Astrocyte (in vitro differentiated cells and primary cell): ENCODE results near the gene TEX13C. TPM values are rescaled to one million over a fixed set of nuclear protein-coding genes. Genes with fewer than 3 reads are reported as not detected.

Experiments
- DNase-seq: peaks from one replicate; pipeline ENCODE4 v3.0.0-alpha.2; 2010; ENCODE audit warnings: low read depth
- FAIRE-seq: peaks from 2 replicates; lab custom pipeline; 2011; peaks lifted over from hg19 to GRCh38; lab: Jason Lieb, UNC
- H2AFZ ChIP-seq: 2 replicates; pipeline ENCODE4 v1.6.0; 2012; ENCODE audit warnings: low read depth, low read length, inconsistent platforms
- H3K27ac ChIP-seq: 2 replicates; pipeline ENCODE4 v1.5.1; 2011; ENCODE audit warnings: low read depth, low read length, inconsistent platforms
- H3K27me3 ChIP-seq: 2 replicates; pipeline ENCODE4 v1.6.0; 2011; ENCODE audit warnings: low read length, inconsistent platforms; ENCODE audit not compliant: insufficient read depth
- H3K36me3 ChIP-seq: 2 replicates; pipeline ENCODE4 v1.5.1; 2011; ENCODE audit warnings: low read length, inconsistent platforms; ENCODE audit not compliant: insufficient read depth
- H3K4me1 ChIP-seq: 2 replicates; pipeline ENCODE4 v1.5.1; 2011; ENCODE audit warnings: low read length, inconsistent platforms; ENCODE audit not compliant: insufficient read depth
- H3K4me2 ChIP-seq: 2 replicates; pipeline ENCODE4 v1.6.0; 2012; ENCODE audit warnings: low read length, inconsistent platforms
- H3K4me3 ChIP-seq: 2 replicates; pipeline ENCODE4 v1.5.1; 2011; ENCODE audit warnings: low read depth, mild to moderate bottlenecking, low read length, inconsistent platforms; ENCODE audit not compliant: insufficient read depth
- H3K79me2 ChIP-seq: 2 replicates; pipeline ENCODE4 v1.6.0; 2012; ENCODE audit warnings: mild to moderate bottlenecking, low read length, inconsistent platforms; ENCODE audit not compliant: insufficient read depth
- H3K9ac ChIP-seq: 2 replicates; pipeline ENCODE4 v1.6.0; 2012; ENCODE audit warnings: mild to moderate bottlenecking, low read length, inconsistent platforms
- H3K9me3 ChIP-seq: 2 replicates; pipeline ENCODE4 v1.5.1; 2012; ENCODE audit warnings: low read depth, mild to moderate bottlenecking, low read length, inconsistent platforms; ENCODE audit not compliant: insufficient read depth
- H4K20me1 ChIP-seq: 2 replicates; pipeline ENCODE4 v1.6.0; 2012; ENCODE audit warnings: low read length, inconsistent platforms; ENCODE audit not compliant: insufficient read depth
- H3K27ac Mint-ChIP-seq: one replicate; pipeline ENCODE4 v1.8.0; 2021; ENCODE audit warnings: mild to moderate bottlenecking, mixed read lengths; ENCODE audit not compliant: unreplicated experiment
- H3K27me3 Mint-ChIP-seq: one replicate; pipeline ENCODE4 v1.8.0; 2021; ENCODE audit warnings: low read depth, mixed read lengths; ENCODE audit not compliant: unreplicated experiment
- H3K36me3 Mint-ChIP-seq: one replicate; pipeline ENCODE4 v1.8.0; 2021; ENCODE audit warnings: low read depth, mixed read lengths; ENCODE audit not compliant: unreplicated experiment
- H3K4me1 Mint-ChIP-seq: one replicate; pipeline ENCODE4 v1.8.0; 2021; ENCODE audit warnings: low read depth, mixed read lengths; ENCODE audit not compliant: unreplicated experiment
- H3K4me3 Mint-ChIP-seq: one replicate; pipeline ENCODE4 v1.8.0; 2021; ENCODE audit warnings: mild to moderate bottlenecking, moderate library complexity, mixed read lengths; ENCODE audit not compliant: unreplicated experiment
- H3K9me3 Mint-ChIP-seq: one replicate; pipeline ENCODE4 v1.8.0; 2021; ENCODE audit warnings: mild to moderate bottlenecking, mixed read lengths; ENCODE audit not compliant: unreplicated experiment
- EZH2 ChIP-seq: IDR thresholded peaks from 2 replicates; pipeline ENCODE4 v1.6.1; 2012; ENCODE audit warnings: mild to moderate bottlenecking, low read length, inconsistent platforms; ENCODE audit not compliant: insufficient read depth
- total RNA-seq: library from RNA; stranded (reverse); gene quantifications from 2 replicates; pipeline ENCODE4 v1.2.1, GENCODE V29; 2021
- TF ChIP-seq, protein P1 (sequence below): IDR thresholded peaks from 2 replicates; pipeline ENCODE4 v1.5.1; 2011; ENCODE audit warnings: low read depth, mild to moderate bottlenecking, inconsistent platforms, low read length, moderate library complexity; ENCODE audit not compliant: insufficient read depth

Gene TEX13C
- total RNA-seq, 1 donor from 2014 or later, result not detected

DNA sequence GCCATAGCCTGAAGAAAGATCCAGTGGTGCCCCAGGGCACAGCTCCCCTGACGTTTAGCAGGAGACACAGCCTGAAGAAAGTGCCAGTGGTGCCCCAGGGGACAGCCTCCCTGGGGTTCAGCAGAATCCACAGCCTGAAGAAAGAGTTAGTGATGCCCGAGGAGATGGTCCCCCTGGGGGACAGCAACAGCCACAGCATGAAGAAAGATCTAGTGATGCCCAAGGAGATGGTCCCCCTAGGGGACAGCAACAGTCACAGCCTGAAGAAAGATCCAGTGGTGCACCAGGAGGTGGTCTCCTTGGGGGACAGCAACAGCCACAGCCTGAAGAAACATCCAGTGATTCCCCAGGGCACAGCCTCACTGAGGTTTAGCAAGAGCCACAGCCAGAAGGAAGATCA is 2.8 kb downstream of the TEX13C start:
- Histone ChIP-seq H3K4me2 (no peak overlapping the region), H2AFZ (no peak overlapping the region), H3K4me3 (no peak overlapping the region), H3K9ac (no peak overlapping the region), H4K20me1 (no peaks in the 10 kb centered on the region), H3K79me2 (no peaks in the 10 kb centered on the region), H3K4me1 (no peaks in the 10 kb centered on the region), H3K27ac (no peak overlapping the region), H3K9me3 (no peaks in the 10 kb centered on the region), H3K36me3 (no peaks in the 10 kb centered on the region), H3K27me3 (no peaks in the 10 kb centered on the region)
- no peaks in the 10 kb centered on the region for H3K27me3 Mint-ChIP-seq
- no peak for TF ChIP-seq EZH2
- TF ChIP-seq, protein P1, sequence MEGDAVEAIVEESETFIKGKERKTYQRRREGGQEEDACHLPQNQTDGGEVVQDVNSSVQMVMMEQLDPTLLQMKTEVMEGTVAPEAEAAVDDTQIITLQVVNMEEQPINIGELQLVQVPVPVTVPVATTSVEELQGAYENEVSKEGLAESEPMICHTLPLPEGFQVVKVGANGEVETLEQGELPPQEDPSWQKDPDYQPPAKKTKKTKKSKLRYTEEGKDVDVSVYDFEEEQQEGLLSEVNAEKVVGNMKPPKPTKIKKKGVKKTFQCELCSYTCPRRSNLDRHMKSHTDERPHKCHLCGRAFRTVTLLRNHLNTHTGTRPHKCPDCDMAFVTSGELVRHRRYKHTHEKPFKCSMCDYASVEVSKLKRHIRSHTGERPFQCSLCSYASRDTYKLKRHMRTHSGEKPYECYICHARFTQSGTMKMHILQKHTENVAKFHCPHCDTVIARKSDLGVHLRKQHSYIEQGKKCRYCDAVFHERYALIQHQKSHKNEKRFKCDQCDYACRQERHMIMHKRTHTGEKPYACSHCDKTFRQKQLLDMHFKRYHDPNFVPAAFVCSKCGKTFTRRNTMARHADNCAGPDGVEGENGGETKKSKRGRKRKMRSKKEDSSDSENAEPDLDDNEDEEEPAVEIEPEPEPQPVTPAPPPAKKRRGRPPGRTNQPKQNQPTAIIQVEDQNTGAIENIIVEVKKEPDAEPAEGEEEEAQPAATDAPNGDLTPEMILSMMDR, result no peak
- no peaks in the 10 kb centered on the region for H3K36me3 Mint-ChIP-seq
- no peak for DNase-seq
- no peak overlapping the region for H3K27ac Mint-ChIP-seq
- no peak overlapping the region for H3K4me3 Mint-ChIP-seq
- FAIRE-seq, result no peak
- H3K9me3 Mint-ChIP-seq, result peaks cover 3% of the 10 kb centered on the region
- H3K4me1 Mint-ChIP-seq, result no peaks in the 10 kb centered on the region

DNA sequence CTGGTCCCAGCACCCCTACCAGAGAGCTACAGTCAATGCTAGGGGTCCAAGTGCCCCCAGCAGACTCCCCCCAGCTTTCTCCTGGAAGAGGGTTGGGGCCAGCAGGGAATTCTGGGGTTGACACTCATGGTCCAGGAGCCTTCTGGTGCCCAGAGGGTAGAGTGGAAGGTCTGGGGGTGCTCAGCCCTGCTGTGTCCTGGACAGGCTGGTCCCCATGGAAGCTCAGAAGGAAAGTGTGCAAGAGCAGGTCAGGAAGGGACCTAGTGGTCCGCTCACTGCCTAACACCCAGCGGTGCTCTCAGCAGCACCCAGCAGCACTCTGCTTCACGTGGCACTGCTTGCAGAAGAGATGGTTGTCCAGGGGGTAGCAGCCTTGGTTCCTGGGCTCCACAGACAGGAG is 6.9 kb downstream of the TEX13C start:
- no peaks in the 10 kb centered on the region for H3K36me3 Mint-ChIP-seq
- FAIRE-seq (no peak), DNase-seq (no peak)
- TF ChIP-seq EZH2, result no peak
- TF ChIP-seq, protein P1, result no peak
- H3K27me3 Mint-ChIP-seq, result no peaks in the 10 kb centered on the region
- Histone ChIP-seq H3K27ac (no peak overlapping the region), H3K9me3 (no peaks in the 10 kb centered on the region), H3K4me3 (no peak overlapping the region), H3K79me2 (no peaks in the 10 kb centered on the region), H3K9ac (no peak overlapping the region), H2AFZ (no peak overlapping the region), H4K20me1 (no peaks in the 10 kb centered on the region), H3K4me2 (no peak overlapping the region), H3K27me3 (no peaks in the 10 kb centered on the region), H3K4me1 (no peaks in the 10 kb centered on the region), H3K36me3 (no peaks in the 10 kb centered on the region)
- no peak overlapping the region for H3K27ac Mint-ChIP-seq
- H3K4me3 Mint-ChIP-seq, result no peak overlapping the region
- H3K4me1 Mint-ChIP-seq, result no peaks in the 10 kb centered on the region
- no peaks in the 10 kb centered on the region for H3K9me3 Mint-ChIP-seq

DNA sequence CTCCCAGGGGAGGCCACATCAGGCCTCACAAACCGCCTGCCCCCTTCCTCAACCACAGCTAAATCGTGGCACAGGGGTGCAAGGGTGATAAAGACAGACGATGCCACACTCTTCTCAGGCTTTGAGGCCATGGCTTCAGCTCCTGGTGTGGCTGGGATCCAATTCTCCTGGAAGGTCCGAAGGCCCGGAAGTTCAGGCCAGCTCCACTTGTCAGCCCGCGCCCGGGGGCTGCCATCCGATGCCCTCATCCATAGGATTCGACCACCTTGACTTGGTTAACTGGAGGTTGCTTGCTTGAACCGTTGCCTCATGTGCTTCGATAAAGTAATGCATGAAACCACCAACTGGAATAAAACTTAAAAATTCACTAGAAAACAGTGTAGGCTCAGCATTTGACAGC is 8.2 kb downstream of the TEX13C start:
- no peak overlapping the region for H3K4me2 ChIP-seq
- H3K79me2 ChIP-seq, result no peaks in the 10 kb centered on the region
- DNase-seq (no peak), FAIRE-seq (no peak)
- H3K4me1 Mint-ChIP-seq, result no peaks in the 10 kb centered on the region
- no peaks in the 10 kb centered on the region for H3K36me3 Mint-ChIP-seq
- no peak overlapping the region for H3K4me3 Mint-ChIP-seq
- H3K27ac ChIP-seq, result no peak overlapping the region
- no peaks in the 10 kb centered on the region for H4K20me1 ChIP-seq
- no peak overlapping the region for H3K9ac ChIP-seq
- H3K36me3 ChIP-seq, result no peaks in the 10 kb centered on the region
- no peaks in the 10 kb centered on the region for H3K4me1 ChIP-seq
- no peak overlapping the region for H2AFZ ChIP-seq
- H3K27me3 ChIP-seq, result no peaks in the 10 kb centered on the region
- H3K9me3 Mint-ChIP-seq, result no peaks in the 10 kb centered on the region
- H3K9me3 ChIP-seq, result no peaks in the 10 kb centered on the region
- TF ChIP-seq, protein P1, result no peak
- no peak for TF ChIP-seq EZH2
- H3K27me3 Mint-ChIP-seq, result no peaks in the 10 kb centered on the region
- H3K4me3 ChIP-seq, result no peak overlapping the region
- no peak overlapping the region for H3K27ac Mint-ChIP-seq
